SK-N-SH (cell line): ENCODE results near the gene MBNL2.

Experiments used
- CTCF ChIP-seq: fragments of 200-600 bp; sonication (generic); IDR thresholded peaks from 2 replicates; pipeline ENCODE4 v1.6.1; 2017; ENCODE audit warnings: antibody characterized with exemption, mild to moderate bottlenecking, moderate library complexity
- EP300 ChIP-seq, 2 experiments: IDR thresholded peaks; 2 replicates each; pipeline versions ENCODE4 v1.4.0 to v1.6.1; 2012; ENCODE audit warnings: borderline replicate concordance in 1 of 2, low read depth in 1 of 2, low read length in 1 of 2
- FOSL2 ChIP-seq: IDR thresholded peaks from 2 replicates; pipeline ENCODE4 v1.4.0; 2012; ENCODE audit warnings: low read depth, mild to moderate bottlenecking, moderate library complexity, borderline replicate concordance
- JUND ChIP-seq: IDR thresholded peaks from 2 replicates; pipeline ENCODE4 v1.4.0; 2012
- NRF1 ChIP-seq: IDR thresholded peaks from 2 replicates; pipeline ENCODE4 v1.6.1; 2012; ENCODE audit warnings: low read depth, mild to moderate bottlenecking, low read length
- SIN3A ChIP-seq: IDR thresholded peaks from 2 replicates; pipeline ENCODE4 v1.6.1; 2012; ENCODE audit warnings: low read depth, mild to moderate bottlenecking, low read length, moderate library complexity, borderline replicate concordance
- SMC3 ChIP-seq: IDR thresholded peaks from 2 replicates; pipeline ENCODE4 v1.6.1; 2012; ENCODE audit warnings: low read depth, low read length, improper control_type of control experiment
- USF1 ChIP-seq: IDR thresholded peaks from 2 replicates; pipeline ENCODE4 v1.4.0; 2012; ENCODE audit warnings: low read depth, borderline replicate concordance

- TF ChIP-seq CTCF (no peak), FOSL2 (no peak), EP300 (IDR thresholded peaks at IDR 0.05; ENCODE audit: borderline replicate concordance in 1 of 2, low read depth in 1 of 2, low read length in 1 of 2) (no peak), NRF1 (no peak), SMC3 (no peak), JUND (no peak), USF1 (no peak), SIN3A (no peak)
Observed at GRCh38 chr13:97234742-97235141, 12.6 kb downstream of the MBNL2 start.
